K562 (cell line): ENCODE measurements around the gene ZMPSTE24. TPM values are rescaled to one million over a fixed set of nuclear protein-coding genes. Genes with fewer than 3 reads are reported as not detected.
A peak's percentile ranks its signal among the peaks of the same experiment; 100 is the strongest.

ENCODE experiments used
- ATAC-seq: fragments of 200-7000 bp; cut with Tn5 transposase; 3 replicates; pipeline ENCODE4 v1.9.1; 2020; ENCODE audit warnings: moderate library complexity
- BruUV-seq: library from RNA; stranded (reverse); fragments of 400-500 nt; replicated peaks from 2 replicates; lab custom pipeline; 2021; lab: Mats Ljungman, UMichigan
- CTCF ChIA-PET: fragments of 300-600 bp; formaldehyde crosslinking; extraction: SDS; loops from one replicate; lab custom pipeline; 2021; ENCODE audit warnings: low intra/inter-chr PET ratio; lab: Yijun Ruan, JAX
- POLR2A ChIA-PET: fragments of 300-600, 350-650 bp; sonication (Branson Sonifier 250); formaldehyde crosslinking; extraction: SDS; loops from one replicate; lab custom pipeline; 2021; ENCODE audit warnings: antibody characterized with exemption, inconsistent platforms; lab: Yijun Ruan, JAX
- DNase-seq, 4 experiments: peaks; one replicate each; pipeline versions ENCODE4 v3.0.0 to v3.0.0-alpha.2; 2011 to 2018; ENCODE audit warnings: low spot score in 3 of 4, mixed read lengths in 3 of 4; ENCODE audit errors: extremely low read depth in 1 of 4
- FAIRE-seq: peaks from 2 replicates; lab custom pipeline; 2011; peaks lifted over from hg19 to GRCh38; lab: Jason Lieb, UNC
- H2AFZ ChIP-seq: 2 replicates; pipeline ENCODE4 v1.6.0; 2011; ENCODE audit warnings: low read depth, low read length, control low read depth, inconsistent platforms
- H3K27ac ChIP-seq: fragments of 200-600 bp; 3 replicates; pipeline ENCODE4 v1.8.0; 2011; ENCODE audit warnings: low read depth, mild to moderate bottlenecking, control low read depth, inconsistent platforms, low read length, moderate library complexity, mixed read lengths; ENCODE audit errors: extremely low read depth
- H3K27me3 ChIP-seq, 2 experiments: fragments of 300-600 bp in 1 of 2; 2 replicates in 1 of 2; 3 replicates in 1 of 2; pipeline versions ENCODE4 v1.6.0 to v1.8.0; 2011; ENCODE audit warnings: inconsistent platforms in 2 of 2, low read length in 2 of 2, mild to moderate bottlenecking in 1 of 2, mixed read lengths in 1 of 2, moderate library complexity in 1 of 2; ENCODE audit not compliant: control insufficient read depth in 2 of 2, insufficient read depth in 2 of 2
- H3K36me3 ChIP-seq: fragments of 300-600 bp; 3 replicates; pipeline ENCODE4 v1.8.0; 2011; ENCODE audit warnings: mild to moderate bottlenecking, low read length, inconsistent platforms; ENCODE audit not compliant: control insufficient read depth, insufficient read depth
- H3K4me1 ChIP-seq, 2 experiments: fragments of 200-600 bp in 1 of 2; replicated peaks in 1 of 2; 2 replicates in 1 of 2; 3 replicates in 1 of 2; pipeline versions ENCODE4 v1.5.1 to v1.8.0; 2011; ENCODE audit warnings: inconsistent platforms in 2 of 2, low read length in 2 of 2, mild to moderate bottlenecking in 1 of 2, mixed read lengths in 1 of 2, moderate library complexity in 1 of 2; ENCODE audit not compliant: control insufficient read depth in 2 of 2, insufficient read depth in 2 of 2
- H3K4me2 ChIP-seq: 2 replicates; pipeline ENCODE4 v1.6.1; 2011; ENCODE audit warnings: low read length, control low read depth, inconsistent platforms, mixed read lengths; ENCODE audit not compliant: insufficient read depth
- H3K4me3 ChIP-seq: fragments of 200-600 bp; sonication (generic), shearing (Covaris generic); 2 replicates; pipeline ENCODE4 v1.5.1; 2016; ENCODE audit warnings: control low read depth, inconsistent platforms
- H3K79me2 ChIP-seq: fragments of 200-600 bp; 3 replicates; pipeline ENCODE4 v1.8.0; 2011; ENCODE audit warnings: low read length, inconsistent platforms; ENCODE audit not compliant: control insufficient read depth, insufficient read depth
- H3K9ac ChIP-seq, 2 experiments: 2 replicates each; pipeline versions ENCODE4 v1.6.0 to v1.6.1; 2011; ENCODE audit warnings: low read depth in 2 of 2, low read length in 2 of 2, control low read depth in 1 of 2, inconsistent platforms in 1 of 2, mild to moderate bottlenecking in 1 of 2, mixed read lengths in 1 of 2; ENCODE audit not compliant: insufficient read depth in 1 of 2
- H3K9me1 ChIP-seq: one replicate; pipeline ENCODE4 v1.6.0; 2011; ENCODE audit warnings: inconsistent platforms, mild to moderate bottlenecking, low read length, moderate library complexity; ENCODE audit not compliant: control insufficient read depth, insufficient read depth
- H3K9me3 ChIP-seq: replicated peaks from 2 replicates; pipeline ENCODE4 v1.5.1; 2011; ENCODE audit warnings: low read depth, low read length, inconsistent platforms; ENCODE audit not compliant: control insufficient read depth, insufficient read depth
- H4K20me1 ChIP-seq: replicated peaks from 2 replicates; pipeline ENCODE4 v1.6.1; 2011; ENCODE audit warnings: low read length, inconsistent platforms, mixed read lengths; ENCODE audit not compliant: control insufficient read depth, insufficient read depth
- MCM2 ChIP-seq: fragments of 450-650 bp; IDR thresholded peaks from 2 replicates; pipeline ENCODE4 v1.6.1; 2017; ENCODE audit warnings: low read depth, mild to moderate bottlenecking
- WGBS: fragments of 100-300 bp; shearing (Covaris generic); methylation state at CpG from one replicate; pipeline ENCODE4 v1.1.6; 2016; ENCODE audit warnings: low coverage, mixed read lengths; ENCODE audit not compliant: insufficient coverage; ENCODE audit errors: missing lambda C conversion rate; 5-methylcytosine and 5-hydroxymethylcytosine counted together
- in situ Hi-C: fragments of 300-500 bp; cut with MboI; formaldehyde crosslinking; loops from 4 replicates; pipeline ENCODE4 v1.15.0; 2018; ENCODE audit warnings: inconsistent platforms, mixed read lengths
- intact Hi-C: fragments of 100-400 bp; cut with micrococcal nuclease; formaldehyde crosslinking; loops from 2 replicates; pipeline ENCODE4 v1.14.2; 2022
- polyA plus RNA-seq, 8 experiments: library from polyadenylated mRNA; depleted of rRNA in 4 of 8; stranded (reverse) in 5 of 8; unstranded in 3 of 8; fragments of >200 nt; fragmentation: Nextera tagmentation in 2 of 8; fragmentation: Illumina TruSeq in 1 of 8; extraction: Ambion mirVana in 2 of 8; extraction: Trizol in 1 of 8; gene quantifications; 2 replicates each; pipeline versions ENCODE4 v1.2.1 to v1.2.3, GENCODE V29; 2011 to 2014; ENCODE audit warnings: inconsistent platforms in 1 of 8, missing spikeins in 1 of 8
- total RNA-seq, 7 experiments: library from RNA; depleted of rRNA in 6 of 7; stranded (reverse); fragments of >200 nt in 6 of 7; fragmentation: Illumina TruSeq in 2 of 7; extraction: Trizol in 2 of 7; gene quantifications; 2 replicates each; pipeline versions ENCODE4 v1.2.1 to v1.2.3, GENCODE V29; 2011 to 2021; ENCODE audit warnings: low replicate concordance in 1 of 7
- TF ChIP-seq, protein P1 (sequence below), 2 experiments: fragments of 450-650 bp in 1 of 2; sonication (generic) in 1 of 2; formaldehyde crosslinking in 1 of 2; IDR thresholded peaks; 2 replicates each; pipeline versions ENCODE4 v1.7.1 to v1.9.0; 2016 to 2022; ENCODE audit warnings: inconsistent platforms in 1 of 2, mild to moderate bottlenecking in 1 of 2, missing genetic modification reagents in 1 of 2

ZMPSTE24 gene
- total and polyA plus RNA-seq, 9 of the 15 experiments (the other 6 are each of a cell fraction or from before 2014, with no cell fraction given), result 30.7 to 75.9 (median 64.3) TPM

DNA sequence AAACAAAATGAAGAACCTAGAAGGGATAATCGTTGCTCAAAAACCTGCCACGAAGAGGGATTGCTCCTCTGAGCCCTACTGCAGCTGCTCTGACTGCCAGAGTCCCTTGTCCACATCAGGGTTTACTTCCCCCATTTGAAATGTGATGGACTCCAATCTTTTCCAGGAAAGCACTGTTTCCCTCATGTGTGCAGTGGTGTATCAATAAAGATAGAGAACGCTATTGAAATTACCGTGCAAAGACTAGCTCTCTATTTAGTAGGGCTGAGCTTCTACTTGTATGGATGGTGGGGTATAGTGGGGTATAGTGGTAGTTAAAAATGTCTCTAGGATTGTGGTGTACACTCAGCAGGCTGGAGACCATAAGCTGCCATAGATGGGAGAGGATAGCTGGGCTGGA is 6.6 kb upstream of the ZMPSTE24 start:
- no peak overlapping the region for H3K4me3 ChIP-seq
- intact Hi-C loops (no loop called here), in situ Hi-C loops (no loop called here)
- no peaks in the 10 kb centered on the region for H3K27me3 ChIP-seq
- H3K4me2 ChIP-seq, result no peak overlapping the region
- H4K20me1 ChIP-seq, result no peaks in the 10 kb centered on the region
- DNase-seq, result no peak
- WGBS, result 60% methylated on average over 4 of the region's 4 CpGs
- peak overlapping the region; percentile 65; the same call in 1 of the 2 replicates for H2AFZ ChIP-seq
- no peak overlapping the region for H3K9ac ChIP-seq
- no peak for FAIRE-seq
- H3K79me2 ChIP-seq, result peaks cover 13% of the 10 kb centered on the region
- peak; percentile 36 for ATAC-seq
- CTCF ChIA-PET, result no interaction called here
- H3K9me1 ChIP-seq, result no peaks in the 10 kb centered on the region
- no peaks in the 10 kb centered on the region for H3K9me3 ChIP-seq
- POLR2A ChIA-PET, result interaction anchor here (0.7 to 1.8 kb wide), 2 partner anchors 10 to 40 kb away, joined by 3 to 11 read pairs; no protein-coding TSS in a partner anchor
- BruUV-seq, result no TSS peak
- peaks cover 0 to 9% of the 10 kb centered on the region in 2 experiments; a peak in 4 of 5 replicates for H3K4me1 ChIP-seq
- no peak for TF ChIP-seq MCM2
- TF ChIP-seq, protein P1, sequence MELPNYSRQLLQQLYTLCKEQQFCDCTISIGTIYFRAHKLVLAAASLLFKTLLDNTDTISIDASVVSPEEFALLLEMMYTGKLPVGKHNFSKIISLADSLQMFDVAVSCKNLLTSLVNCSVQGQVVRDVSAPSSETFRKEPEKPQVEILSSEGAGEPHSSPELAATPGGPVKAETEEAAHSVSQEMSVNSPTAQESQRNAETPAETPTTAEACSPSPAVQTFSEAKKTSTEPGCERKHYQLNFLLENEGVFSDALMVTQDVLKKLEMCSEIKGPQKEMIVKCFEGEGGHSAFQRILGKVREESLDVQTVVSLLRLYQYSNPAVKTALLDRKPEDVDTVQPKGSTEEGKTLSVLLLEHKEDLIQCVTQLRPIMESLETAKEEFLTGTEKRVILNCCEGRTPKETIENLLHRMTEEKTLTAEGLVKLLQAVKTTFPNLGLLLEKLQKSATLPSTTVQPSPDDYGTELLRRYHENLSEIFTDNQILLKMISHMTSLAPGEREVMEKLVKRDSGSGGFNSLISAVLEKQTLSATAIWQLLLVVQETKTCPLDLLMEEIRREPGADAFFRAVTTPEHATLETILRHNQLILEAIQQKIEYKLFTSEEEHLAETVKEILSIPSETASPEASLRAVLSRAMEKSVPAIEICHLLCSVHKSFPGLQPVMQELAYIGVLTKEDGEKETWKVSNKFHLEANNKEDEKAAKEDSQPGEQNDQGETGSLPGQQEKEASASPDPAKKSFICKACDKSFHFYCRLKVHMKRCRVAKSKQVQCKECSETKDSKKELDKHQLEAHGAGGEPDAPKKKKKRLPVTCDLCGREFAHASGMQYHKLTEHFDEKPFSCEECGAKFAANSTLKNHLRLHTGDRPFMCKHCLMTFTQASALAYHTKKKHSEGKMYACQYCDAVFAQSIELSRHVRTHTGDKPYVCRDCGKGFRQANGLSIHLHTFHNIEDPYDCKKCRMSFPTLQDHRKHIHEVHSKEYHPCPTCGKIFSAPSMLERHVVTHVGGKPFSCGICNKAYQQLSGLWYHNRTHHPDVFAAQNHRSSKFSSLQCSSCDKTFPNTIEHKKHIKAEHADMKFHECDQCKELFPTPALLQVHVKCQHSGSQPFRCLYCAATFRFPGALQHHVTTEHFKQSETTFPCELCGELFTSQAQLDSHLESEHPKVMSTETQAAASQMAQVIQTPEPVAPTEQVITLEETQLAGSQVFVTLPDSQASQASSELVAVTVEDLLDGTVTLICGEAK (IDR thresholded peaks at IDR 0.05), result peak; percentile 78
- TF ChIP-seq, protein P1 (CRISPR knock-in tag; IDR thresholded peaks at IDR 0.05), result no peak; the same call in 1 of the 2 replicates
- H3K36me3 ChIP-seq, result peaks cover 3% of the 10 kb centered on the region; the same call in 1 of the 3 replicates
- no peak overlapping the region for H3K27ac ChIP-seq
